Mesendoderm (in vitro differentiated cells): ENCODE measurements around the gene DNAH5.
A peak's percentile ranks its signal among the peaks of the same experiment; 100 is the strongest.

Source experiments
- DNase-seq: peaks from one replicate; pipeline ENCODE4 v3.0.0; 2013
- H2AK5ac ChIP-seq: 2 replicates; pipeline ENCODE4 v1.6.1; 2013; ENCODE audit warnings: low read length, inconsistent platforms
- H2BK120ac ChIP-seq: 2 replicates; pipeline ENCODE4 v1.6.1; 2013; ENCODE audit warnings: low read depth, mild to moderate bottlenecking, low read length, moderate library complexity, mixed read lengths
- H2BK15ac ChIP-seq: replicated peaks from 2 replicates; pipeline ENCODE4 v1.6.1; 2013; ENCODE audit warnings: low read depth, mild to moderate bottlenecking, moderate library complexity
- H2BK5ac ChIP-seq: 2 replicates; pipeline ENCODE4 v1.6.1; 2013; ENCODE audit warnings: low read length, inconsistent platforms
- H3K18ac ChIP-seq: 2 replicates; pipeline ENCODE4 v1.6.1; 2013; ENCODE audit warnings: mild to moderate bottlenecking, low read length, mixed read lengths
- H3K23ac ChIP-seq: one replicate; pipeline ENCODE4 v1.6.1; 2013; ENCODE audit warnings: low read length
- H3K27ac ChIP-seq: 2 replicates; pipeline ENCODE4 v1.5.1; 2013; ENCODE audit warnings: low read depth, mild to moderate bottlenecking, inconsistent platforms, low read length, moderate library complexity
- H3K27me3 ChIP-seq: 2 replicates; pipeline ENCODE4 v1.6.1; 2013; ENCODE audit warnings: low read length, control low read depth, mild to moderate bottlenecking, inconsistent platforms; ENCODE audit not compliant: insufficient read depth, poor library complexity
- H3K36me3 ChIP-seq: 2 replicates; pipeline ENCODE4 v1.6.1; 2013; ENCODE audit warnings: low read length, inconsistent platforms; ENCODE audit not compliant: control insufficient read depth, insufficient read depth
- H3K4ac ChIP-seq: one replicate; pipeline ENCODE4 v1.6.1; 2013; ENCODE audit warnings: low read depth, mild to moderate bottlenecking, low read length, moderate library complexity
- H3K4me1 ChIP-seq: 2 replicates; pipeline ENCODE4 v1.6.1; 2013; ENCODE audit warnings: low read depth, low read length, inconsistent platforms; ENCODE audit not compliant: control insufficient read depth
- H3K4me2 ChIP-seq: 2 replicates; pipeline ENCODE4 v1.6.1; 2013; ENCODE audit warnings: low read length
- H3K4me3 ChIP-seq: 2 replicates; pipeline ENCODE4 v1.5.1; 2013; ENCODE audit warnings: mild to moderate bottlenecking, low read length
- H3K56ac ChIP-seq: one replicate; pipeline ENCODE4 v1.6.1; 2013; ENCODE audit warnings: low read length
- H3K79me1 ChIP-seq: 2 replicates; pipeline ENCODE4 v1.6.1; 2013; ENCODE audit warnings: low read length, inconsistent platforms
- H3K79me2 ChIP-seq: 2 replicates; pipeline ENCODE4 v1.6.1; 2013; ENCODE audit warnings: mild to moderate bottlenecking, low read length; ENCODE audit not compliant: control insufficient read depth, insufficient read depth
- H3K9ac ChIP-seq: 2 replicates; pipeline ENCODE4 v1.6.1; 2013; ENCODE audit warnings: low read length, inconsistent platforms
- H4K5ac ChIP-seq: one replicate; pipeline ENCODE4 v1.6.1; 2013; ENCODE audit warnings: low read length
- H4K8ac ChIP-seq: one replicate; pipeline ENCODE4 v1.6.1; 2013; ENCODE audit warnings: low read depth, mild to moderate bottlenecking, control low read depth, low read length, moderate library complexity
- WGBS: extraction: QIAGEN DNeasy Blood & Tissue Kit; methylation state at CpG from one replicate; pipeline ENCODE4 v1.1.7; 2013; ENCODE audit warnings: low lambda C conversion rate, missing lambda C conversion rate; ENCODE audit not compliant: insufficient coverage; ENCODE audit errors: extremely low coverage; 5-methylcytosine and 5-hydroxymethylcytosine counted together

Gene DNAH5

DNA sequence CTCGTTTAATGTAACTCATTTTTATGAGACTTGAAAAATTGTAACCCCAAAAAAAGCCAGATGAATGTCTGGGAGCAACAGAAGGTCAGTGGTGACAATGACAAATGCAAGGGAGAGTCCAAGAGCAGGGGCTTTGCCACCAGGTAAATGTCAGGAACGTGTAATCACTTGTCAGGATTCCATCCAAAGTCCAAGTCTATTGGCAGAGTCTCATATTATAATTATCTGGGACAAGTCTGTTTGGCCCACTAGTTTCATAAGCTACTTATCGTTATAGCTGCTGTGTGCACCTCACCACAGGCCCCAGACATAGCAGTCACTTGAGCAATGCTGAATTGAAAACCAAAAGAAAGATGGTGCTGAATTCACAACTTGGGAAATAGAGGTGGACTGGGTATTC is 180.8 kb downstream of the DNAH5 start:
- no peak overlapping the region for H3K4ac ChIP-seq
- no peak overlapping the region for H3K56ac ChIP-seq
- no peaks in the 10 kb centered on the region for H3K79me2 ChIP-seq
- no peak overlapping the region for H3K9ac ChIP-seq
- H2BK15ac ChIP-seq, result no peak overlapping the region
- no peak overlapping the region for H3K4me2 ChIP-seq
- no peaks in the 10 kb centered on the region for H3K27me3 ChIP-seq
- H3K4me3 ChIP-seq, result no peak overlapping the region
- H3K27ac ChIP-seq, result no peak overlapping the region
- H3K18ac ChIP-seq, result no peak overlapping the region
- H4K5ac ChIP-seq, result no peak overlapping the region
- no peak for DNase-seq
- H2BK5ac ChIP-seq, result no peak overlapping the region
- H3K79me1 ChIP-seq, result no peaks in the 10 kb centered on the region
- no peak overlapping the region for H2BK120ac ChIP-seq
- no CpG with 5 or more reads among the region's 3 CpGs for WGBS
- H3K4me1 ChIP-seq, result no peaks in the 10 kb centered on the region
- no peak overlapping the region for H4K8ac ChIP-seq
- H3K36me3 ChIP-seq, result no peaks in the 10 kb centered on the region
- no peak overlapping the region for H2AK5ac ChIP-seq
- no peak overlapping the region for H3K23ac ChIP-seq

- no CpG with 5 or more reads among the region's 6 CpGs for WGBS
- H3K4me3 ChIP-seq, result no peak overlapping the region
- H2BK5ac ChIP-seq, result no peak overlapping the region
- no peak overlapping the region for H4K8ac ChIP-seq
- H3K4me1 ChIP-seq, result no peaks in the 10 kb centered on the region
- no peak overlapping the region for H2AK5ac ChIP-seq
- H3K23ac ChIP-seq, result no peak overlapping the region
- no peak overlapping the region for H3K4me2 ChIP-seq
- no peaks in the 10 kb centered on the region for H3K36me3 ChIP-seq
- no peak overlapping the region for H3K9ac ChIP-seq
- no peak overlapping the region for H3K4ac ChIP-seq
- H3K18ac ChIP-seq, result no peak overlapping the region
- H3K56ac ChIP-seq, result no peak overlapping the region
- H3K27ac ChIP-seq, result no peak overlapping the region
- no peaks in the 10 kb centered on the region for H3K79me1 ChIP-seq
- H3K27me3 ChIP-seq, result no peaks in the 10 kb centered on the region
- H4K5ac ChIP-seq, result no peak overlapping the region
- H3K79me2 ChIP-seq, result no peaks in the 10 kb centered on the region
- DNase-seq, result peak; percentile 9
- no peak overlapping the region for H2BK120ac ChIP-seq
- H2BK15ac ChIP-seq, result no peak overlapping the region
Observed at GRCh38 chr5:13749766-13750165, 194.7 kb downstream of the DNAH5 start.

GRCh38 chr5:13746026-13746425 is 198.5 kb downstream of the DNAH5 start:
- Histone ChIP-seq H3K4ac (no peak overlapping the region), H3K4me3 (no peak overlapping the region), H3K4me2 (no peak overlapping the region), H2AK5ac (no peak overlapping the region), H2BK120ac (no peak overlapping the region), H2BK5ac (no peak overlapping the region), H4K5ac (no peak overlapping the region), H4K8ac (no peak overlapping the region), H3K18ac (no peak overlapping the region), H3K9ac (no peak overlapping the region), H2BK15ac (no peak overlapping the region), H3K27me3 (no peaks in the 10 kb centered on the region), H3K79me1 (no peaks in the 10 kb centered on the region), H3K79me2 (no peaks in the 10 kb centered on the region), H3K4me1 (no peaks in the 10 kb centered on the region), H3K56ac (no peak overlapping the region), H3K36me3 (no peaks in the 10 kb centered on the region), H3K23ac (no peak overlapping the region), H3K27ac (no peak overlapping the region)
- no peak for DNase-seq

GRCh38 chr5:13745508-13745907 is 199.0 kb downstream of the DNAH5 start:
- no peak overlapping the region for H2AK5ac ChIP-seq
- H3K79me2 ChIP-seq, result no peaks in the 10 kb centered on the region
- no peak overlapping the region for H3K18ac ChIP-seq
- no peak overlapping the region for H4K8ac ChIP-seq
- no peaks in the 10 kb centered on the region for H3K27me3 ChIP-seq
- WGBS, result no CpG with 5 or more reads among the region's 3 CpGs
- H3K4me1 ChIP-seq, result no peaks in the 10 kb centered on the region
- H2BK120ac ChIP-seq, result no peak overlapping the region
- no peak overlapping the region for H3K56ac ChIP-seq
- H3K9ac ChIP-seq, result no peak overlapping the region
- no peak overlapping the region for H3K27ac ChIP-seq
- no peaks in the 10 kb centered on the region for H3K36me3 ChIP-seq
- no peak overlapping the region for H3K23ac ChIP-seq
- no peak overlapping the region for H4K5ac ChIP-seq
- H3K4me2 ChIP-seq, result no peak overlapping the region
- no peak overlapping the region for H3K4ac ChIP-seq
- no peak overlapping the region for H3K4me3 ChIP-seq
- no peak overlapping the region for H2BK5ac ChIP-seq
- H3K79me1 ChIP-seq, result no peaks in the 10 kb centered on the region
- DNase-seq, result peak; percentile 78
- no peak overlapping the region for H2BK15ac ChIP-seq

GRCh38 chr5:13740471-13740870 is 204.0 kb downstream of the DNAH5 start:
- H2AK5ac ChIP-seq, result no peak overlapping the region
- H3K79me1 ChIP-seq, result no peaks in the 10 kb centered on the region
- no peaks in the 10 kb centered on the region for H3K79me2 ChIP-seq
- no CpG with 5 or more reads among the region's 2 CpGs for WGBS
- H3K4me1 ChIP-seq, result no peaks in the 10 kb centered on the region
- H3K23ac ChIP-seq, result no peak overlapping the region
- no peaks in the 10 kb centered on the region for H3K36me3 ChIP-seq
- no peak for DNase-seq
- H4K8ac ChIP-seq, result no peak overlapping the region
- H3K27me3 ChIP-seq, result no peaks in the 10 kb centered on the region
- H2BK15ac ChIP-seq, result no peak overlapping the region
- no peak overlapping the region for H3K4me3 ChIP-seq
- no peak overlapping the region for H2BK120ac ChIP-seq
- no peak overlapping the region for H3K9ac ChIP-seq
- H2BK5ac ChIP-seq, result no peak overlapping the region
- no peak overlapping the region for H3K4ac ChIP-seq
- H3K56ac ChIP-seq, result no peak overlapping the region
- H3K27ac ChIP-seq, result no peak overlapping the region
- no peak overlapping the region for H3K18ac ChIP-seq
- H3K4me2 ChIP-seq, result no peak overlapping the region
- H4K5ac ChIP-seq, result no peak overlapping the region

DNA sequence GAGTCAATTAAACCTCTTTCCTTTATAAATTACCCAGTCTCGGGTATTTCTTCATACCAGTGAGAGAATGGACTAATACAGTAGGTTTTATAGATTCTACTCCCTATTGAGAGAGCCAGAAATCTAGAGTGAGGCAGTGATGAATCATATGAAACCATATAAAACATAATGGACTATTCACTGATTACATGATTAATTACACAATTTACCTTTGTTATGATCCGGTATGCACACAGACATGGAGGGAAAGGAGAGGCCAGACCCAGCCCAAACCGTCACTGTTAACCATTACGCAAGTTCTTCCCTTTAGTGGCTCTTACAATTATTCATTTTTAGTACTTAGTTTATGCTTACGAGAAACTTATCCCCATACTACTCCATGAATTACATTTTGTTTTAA is 205.0 kb downstream of the DNAH5 start:
- H4K8ac ChIP-seq, result no peak overlapping the region
- no peak overlapping the region for H2BK120ac ChIP-seq
- H3K4me3 ChIP-seq, result no peak overlapping the region
- H3K27ac ChIP-seq, result no peak overlapping the region
- H3K79me2 ChIP-seq, result no peaks in the 10 kb centered on the region
- H2BK15ac ChIP-seq, result no peak overlapping the region
- H2AK5ac ChIP-seq, result no peak overlapping the region
- no peak overlapping the region for H3K4me2 ChIP-seq
- DNase-seq, result no peak
- H3K27me3 ChIP-seq, result no peaks in the 10 kb centered on the region
- H3K23ac ChIP-seq, result no peak overlapping the region
- H4K5ac ChIP-seq, result no peak overlapping the region
- no CpG with 5 or more reads among the region's 5 CpGs for WGBS
- H3K56ac ChIP-seq, result no peak overlapping the region
- H3K4ac ChIP-seq, result no peak overlapping the region
- no peaks in the 10 kb centered on the region for H3K79me1 ChIP-seq
- no peaks in the 10 kb centered on the region for H3K4me1 ChIP-seq
- H3K36me3 ChIP-seq, result no peaks in the 10 kb centered on the region
- no peak overlapping the region for H3K18ac ChIP-seq
- H3K9ac ChIP-seq, result no peak overlapping the region
- H2BK5ac ChIP-seq, result no peak overlapping the region
